SK-N-SH (cell line): Measurements from ENCODE around the gene SLFNL1.

Experiments
- EP300 ChIP-seq, 2 experiments: IDR thresholded peaks; 2 replicates each; pipeline versions ENCODE4 v1.4.0 to v1.6.1; 2012; ENCODE audit warnings: borderline replicate concordance in 1 of 2, low read depth in 1 of 2, low read length in 1 of 2
- EZH2phosphoT487 ChIP-seq: fragments of 200-600 bp; sonication (generic); IDR thresholded peaks from 2 replicates; pipeline ENCODE4 v1.6.1; 2017; ENCODE audit warnings: low read depth, mixed run types, mild to moderate bottlenecking, antibody characterized with exemption, moderate library complexity, borderline replicate concordance
- FOSL2 ChIP-seq: IDR thresholded peaks from 2 replicates; pipeline ENCODE4 v1.4.0; 2012; ENCODE audit warnings: low read depth, mild to moderate bottlenecking, moderate library complexity, borderline replicate concordance
- GABPA ChIP-seq: IDR thresholded peaks from 2 replicates; pipeline ENCODE4 v1.4.0; 2012; ENCODE audit warnings: low read depth, mild to moderate bottlenecking
- PBX3 ChIP-seq: IDR thresholded peaks from 2 replicates; pipeline ENCODE4; 2012
- POLR2AphosphoS5 ChIP-seq: IDR thresholded peaks from 2 replicates; pipeline ENCODE4 v1.6.1; 2012; ENCODE audit warnings: low read depth, low read length
- RAD21 ChIP-seq: IDR thresholded peaks from 2 replicates; pipeline ENCODE4 v1.6.1; 2012; ENCODE audit warnings: mild to moderate bottlenecking, low read length
- RCOR1 ChIP-seq: fragments of 150-350 bp; IDR thresholded peaks from 2 replicates; pipeline ENCODE4 v1.6.1; 2017; ENCODE audit warnings: antibody characterized with exemption, low read length
- REST ChIP-seq: IDR thresholded peaks from 2 replicates; pipeline ENCODE4 v1.6.1; 2012; ENCODE audit warnings: mild to moderate bottlenecking, low read depth, low read length, moderate library complexity
- TAF1 ChIP-seq: IDR thresholded peaks from 2 replicates; pipeline ENCODE4 v1.6.1; 2012; ENCODE audit warnings: low read depth, mild to moderate bottlenecking, low read length, moderate library complexity, borderline replicate concordance
- USF1 ChIP-seq: IDR thresholded peaks from 2 replicates; pipeline ENCODE4 v1.4.0; 2012; ENCODE audit warnings: low read depth, borderline replicate concordance
- ZBTB33 ChIP-seq: IDR thresholded peaks from 2 replicates; pipeline ENCODE4 v1.4.0; 2012; ENCODE audit warnings: low read depth, borderline replicate concordance
- TF ChIP-seq, protein P1 (sequence below): IDR thresholded peaks from 2 replicates; pipeline ENCODE4 v1.4.0; 2012; ENCODE audit warnings: low read depth
- TF ChIP-seq, protein P2 (sequence below): fragments of 200-600 bp; sonication (generic); IDR thresholded peaks from 2 replicates; pipeline ENCODE4 v1.6.1; 2017; ENCODE audit warnings: antibody characterized with exemption, mild to moderate bottlenecking, moderate library complexity

DNA sequence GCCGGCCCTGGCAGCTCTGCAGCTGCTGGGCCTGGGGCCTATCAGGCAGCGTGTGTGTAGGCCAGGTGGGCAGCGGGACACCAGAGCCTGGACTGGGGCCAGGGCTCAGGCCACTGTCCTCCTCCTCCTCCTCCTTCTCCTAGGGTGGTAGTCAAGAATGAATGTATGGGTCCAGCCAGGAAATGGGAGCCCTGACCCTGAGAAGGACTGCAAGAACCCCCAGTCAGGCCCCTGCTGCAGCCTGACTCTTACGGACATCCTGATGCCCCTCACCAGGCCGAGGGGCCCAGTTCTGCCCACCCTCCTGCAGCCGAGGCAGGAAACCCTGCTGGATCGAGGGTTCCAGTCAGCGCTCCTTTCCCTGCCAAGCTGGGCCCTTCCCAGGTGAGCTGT, 3.5 kb downstream of the SLFNL1 start:
- TF ChIP-seq, protein P1, sequence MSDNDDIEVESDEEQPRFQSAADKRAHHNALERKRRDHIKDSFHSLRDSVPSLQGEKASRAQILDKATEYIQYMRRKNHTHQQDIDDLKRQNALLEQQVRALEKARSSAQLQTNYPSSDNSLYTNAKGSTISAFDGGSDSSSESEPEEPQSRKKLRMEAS, result no peak
- TF ChIP-seq, protein P2, sequence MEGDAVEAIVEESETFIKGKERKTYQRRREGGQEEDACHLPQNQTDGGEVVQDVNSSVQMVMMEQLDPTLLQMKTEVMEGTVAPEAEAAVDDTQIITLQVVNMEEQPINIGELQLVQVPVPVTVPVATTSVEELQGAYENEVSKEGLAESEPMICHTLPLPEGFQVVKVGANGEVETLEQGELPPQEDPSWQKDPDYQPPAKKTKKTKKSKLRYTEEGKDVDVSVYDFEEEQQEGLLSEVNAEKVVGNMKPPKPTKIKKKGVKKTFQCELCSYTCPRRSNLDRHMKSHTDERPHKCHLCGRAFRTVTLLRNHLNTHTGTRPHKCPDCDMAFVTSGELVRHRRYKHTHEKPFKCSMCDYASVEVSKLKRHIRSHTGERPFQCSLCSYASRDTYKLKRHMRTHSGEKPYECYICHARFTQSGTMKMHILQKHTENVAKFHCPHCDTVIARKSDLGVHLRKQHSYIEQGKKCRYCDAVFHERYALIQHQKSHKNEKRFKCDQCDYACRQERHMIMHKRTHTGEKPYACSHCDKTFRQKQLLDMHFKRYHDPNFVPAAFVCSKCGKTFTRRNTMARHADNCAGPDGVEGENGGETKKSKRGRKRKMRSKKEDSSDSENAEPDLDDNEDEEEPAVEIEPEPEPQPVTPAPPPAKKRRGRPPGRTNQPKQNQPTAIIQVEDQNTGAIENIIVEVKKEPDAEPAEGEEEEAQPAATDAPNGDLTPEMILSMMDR, result no peak
- TF ChIP-seq POLR2AphosphoS5, result no peak
- no peak for TF ChIP-seq EZH2phosphoT487
- TF ChIP-seq REST, result no peak
- no peak for TF ChIP-seq RCOR1
- TF ChIP-seq PBX3, result no peak
- TF ChIP-seq RAD21, result no peak
- no peak for TF ChIP-seq ZBTB33
- no peak for TF ChIP-seq GABPA
- TF ChIP-seq TAF1, result no peak
- no peak for TF ChIP-seq USF1
- TF ChIP-seq FOSL2, result no peak
- TF ChIP-seq EP300 (IDR thresholded peaks at IDR 0.05; ENCODE audit: borderline replicate concordance in 1 of 2, low read depth in 1 of 2, low read length in 1 of 2), result no peak
